Trophoblast cell (in vitro differentiated cells and primary cell): ENCODE data around the gene TSHZ2.

Experiments used
- DNase-seq, 2 donors: peaks; one replicate each; pipeline ENCODE4 v3.0.0-alpha.2; 2016
- H2AFZ ChIP-seq: 2 replicates; pipeline ENCODE4 v1.6.1; 2013; ENCODE audit warnings: low read length, moderate library complexity, mild to moderate bottlenecking; ENCODE audit not compliant: insufficient read depth, poor library complexity
- H2AK5ac ChIP-seq: 2 replicates; pipeline ENCODE4 v1.6.1; 2013; ENCODE audit warnings: mild to moderate bottlenecking, low read length
- H2BK120ac ChIP-seq: 2 replicates; pipeline ENCODE4 v1.6.1; 2013; ENCODE audit warnings: low read length, mild to moderate bottlenecking, moderate library complexity; ENCODE audit not compliant: insufficient read depth, poor library complexity
- H2BK12ac ChIP-seq: 2 replicates; pipeline ENCODE4 v1.6.1; 2013; ENCODE audit warnings: mild to moderate bottlenecking, low read length, moderate library complexity
- H2BK5ac ChIP-seq: 2 replicates; pipeline ENCODE4 v1.6.1; 2013; ENCODE audit warnings: low read length, low read depth, moderate library complexity, mild to moderate bottlenecking; ENCODE audit not compliant: poor library complexity
- H3K14ac ChIP-seq: 2 replicates; pipeline ENCODE4 v1.6.1; 2013; ENCODE audit warnings: mild to moderate bottlenecking, low read length
- H3K18ac ChIP-seq: 2 replicates; pipeline ENCODE4 v1.6.1; 2013; ENCODE audit warnings: mild to moderate bottlenecking, low read length
- H3K23ac ChIP-seq: 2 replicates; pipeline ENCODE4 v1.6.1; 2013; ENCODE audit warnings: low read length
- H3K27ac ChIP-seq: 2 replicates; pipeline ENCODE4 v1.5.1; 2013; ENCODE audit warnings: low read depth, mild to moderate bottlenecking, inconsistent platforms, low read length, moderate library complexity
- H3K27me3 ChIP-seq: 2 replicates; pipeline ENCODE4 v1.6.1; 2013; ENCODE audit warnings: inconsistent platforms, mild to moderate bottlenecking, low read length, moderate library complexity; ENCODE audit not compliant: insufficient read depth
- H3K36me3 ChIP-seq, 2 experiments: 1 replicate in 1 of 2; 2 replicates in 1 of 2; pipeline ENCODE4 v1.6.1; 2013; ENCODE audit warnings: low read length in 2 of 2, mild to moderate bottlenecking in 2 of 2, moderate library complexity in 1 of 2; ENCODE audit not compliant: insufficient read depth in 2 of 2, control insufficient read depth in 1 of 2
- H3K4ac ChIP-seq: 2 replicates; pipeline ENCODE4 v1.6.1; 2013; ENCODE audit warnings: low read depth, mild to moderate bottlenecking, low read length, moderate library complexity
- H3K4me1 ChIP-seq, 2 experiments: 1 replicate in 1 of 2; 2 replicates in 1 of 2; pipeline ENCODE4 v1.6.1; 2013; ENCODE audit warnings: low read length in 2 of 2, mild to moderate bottlenecking in 2 of 2, moderate library complexity in 1 of 2; ENCODE audit not compliant: insufficient read depth in 2 of 2, control insufficient read depth in 1 of 2
- H3K4me2 ChIP-seq: 2 replicates; pipeline ENCODE4 v1.6.1; 2013; ENCODE audit warnings: inconsistent platforms, mild to moderate bottlenecking, low read length, moderate library complexity
- H3K4me3 ChIP-seq: 2 replicates; pipeline ENCODE4 v1.5.1; 2013; ENCODE audit warnings: mild to moderate bottlenecking, low read depth, low read length, inconsistent platforms
- H3K79me1 ChIP-seq: one replicate; pipeline ENCODE4 v1.6.1; 2013; ENCODE audit warnings: low read length
- H3K79me2 ChIP-seq: 2 replicates; pipeline ENCODE4 v1.6.1; 2013; ENCODE audit warnings: low read length, mild to moderate bottlenecking; ENCODE audit not compliant: control insufficient read depth, insufficient read depth, poor library complexity
- H3K9ac ChIP-seq: 2 replicates; pipeline ENCODE4 v1.6.1; 2013; ENCODE audit warnings: mild to moderate bottlenecking, low read length
- H3K9me3 ChIP-seq: 2 replicates; pipeline ENCODE4 v1.6.1; 2013; ENCODE audit warnings: low read depth, mild to moderate bottlenecking, control low read depth, inconsistent platforms, low read length; ENCODE audit not compliant: insufficient read depth
- H4K12ac ChIP-seq: 2 replicates; pipeline ENCODE4 v1.6.1; 2013; ENCODE audit warnings: low read depth, mild to moderate bottlenecking, low read length, moderate library complexity
- H4K8ac ChIP-seq: 2 replicates; pipeline ENCODE4 v1.6.1; 2013; ENCODE audit warnings: low read depth, mild to moderate bottlenecking, low read length, moderate library complexity
- H4K91ac ChIP-seq: one replicate; pipeline ENCODE4 v1.6.1; 2013; ENCODE audit warnings: low read depth, mild to moderate bottlenecking, low read length, moderate library complexity
- WGBS: extraction: QIAGEN DNeasy Blood & Tissue Kit; methylation state at CpG from one replicate; pipeline ENCODE4 v1.1.7; 2013; ENCODE audit warnings: missing lambda C conversion rate; ENCODE audit not compliant: insufficient read length, insufficient coverage; ENCODE audit errors: extremely low coverage; 5-methylcytosine and 5-hydroxymethylcytosine counted together

TSHZ2 gene

DNA sequence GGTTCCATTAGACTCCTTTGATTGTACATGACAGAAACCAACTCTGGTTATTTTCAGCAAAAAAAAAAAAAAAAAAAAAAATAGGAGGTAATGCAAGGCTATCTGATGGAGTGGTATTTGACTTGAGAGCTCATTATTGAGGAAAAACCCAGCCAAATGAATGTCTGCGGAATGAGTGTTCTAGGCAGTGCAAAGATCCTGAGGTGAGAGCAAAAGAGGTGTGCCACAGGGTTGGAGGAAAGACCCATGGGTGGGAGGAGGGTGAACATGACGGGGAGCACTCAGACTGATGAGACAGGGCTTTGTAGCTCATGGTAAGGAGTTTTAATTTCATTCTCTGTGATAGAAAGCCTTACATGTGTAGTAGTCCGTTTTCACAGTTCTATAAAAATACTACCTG, 188.9 kb downstream of the TSHZ2 start:
- Histone ChIP-seq H3K4me1 (peaks cover 3% of the 10 kb centered on the region in 2 experiments), H3K18ac (no peak overlapping the region), H4K12ac (no peak overlapping the region), H3K4ac (no peak overlapping the region), H4K91ac (no peak overlapping the region), H2AFZ (no peak overlapping the region), H3K79me2 (no peaks in the 10 kb centered on the region), H3K9me3 (no peaks in the 10 kb centered on the region), H4K8ac (no peak overlapping the region), H2BK12ac (peak overlapping the region; percentile 82), H3K9ac (no peak overlapping the region), H3K14ac (no peak overlapping the region), H3K36me3 (no peaks in the 10 kb centered on the region), H3K79me1 (no peaks in the 10 kb centered on the region), H3K4me2 (no peak overlapping the region), H3K27me3 (no peaks in the 10 kb centered on the region), H3K27ac (no peak overlapping the region), H3K23ac (no peak overlapping the region), H2BK5ac (no peak overlapping the region), H3K4me3 (no peak overlapping the region), H2AK5ac (no peak overlapping the region), H2BK120ac (no peak overlapping the region)
- no CpG with 5 or more reads among the region's 3 CpGs for WGBS
- DNase-seq, result peak; percentile 34 to 77

DNA sequence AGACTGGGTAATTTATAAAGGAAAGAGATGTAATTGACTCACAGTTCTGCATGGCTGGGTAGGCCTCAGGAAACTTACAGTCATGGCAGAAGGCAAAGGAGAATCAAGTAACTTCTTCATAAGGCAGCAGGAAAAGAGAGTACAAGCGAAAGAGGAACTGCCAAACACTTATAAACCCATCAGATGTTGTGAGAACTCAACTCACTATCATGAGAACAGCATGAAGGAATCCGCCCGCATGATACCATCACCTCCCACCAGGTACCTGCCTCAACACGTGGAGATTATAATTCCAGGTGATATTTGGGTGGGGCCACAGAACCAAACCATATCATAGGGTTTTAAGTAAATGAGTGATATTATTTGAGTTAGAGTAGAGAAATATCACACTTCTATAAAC, 189.3 kb downstream of the TSHZ2 start:
- Histone ChIP-seq H3K36me3 (no peaks in the 10 kb centered on the region), H3K23ac (no peak overlapping the region)

DNA sequence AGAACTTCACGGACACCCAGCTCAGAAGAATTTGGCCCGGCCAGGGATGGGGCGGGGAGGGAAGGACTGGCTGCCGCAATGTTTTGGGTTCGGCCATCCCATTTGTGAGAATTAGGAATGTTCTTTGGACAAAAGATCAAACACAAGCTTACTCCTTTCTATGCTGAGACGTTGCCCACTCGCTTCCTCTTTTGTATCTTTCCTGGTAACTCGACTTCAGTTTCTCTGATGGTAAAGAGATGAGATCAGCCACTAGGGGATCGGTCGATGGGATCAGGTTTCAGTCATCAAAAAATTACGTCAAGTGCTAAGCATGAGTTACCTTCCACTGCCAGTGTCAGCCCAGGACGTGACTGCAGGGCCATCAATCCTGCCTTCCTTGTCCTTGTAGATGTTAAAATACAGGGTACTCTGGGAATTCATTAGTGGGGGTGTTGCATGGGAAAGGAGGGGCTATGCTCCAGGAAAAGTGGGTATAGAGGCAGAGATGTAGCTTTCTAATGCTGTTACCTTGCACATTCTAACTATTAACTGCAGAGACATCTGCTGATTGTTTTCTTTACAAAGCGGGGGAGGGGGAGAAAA, 190.2 kb downstream of the TSHZ2 start:
- peaks cover 3% of the 10 kb centered on the region in 2 experiments for H3K4me1 ChIP-seq
- peak overlapping the region; percentile 37 for H2AFZ ChIP-seq
- no peak overlapping the region for H3K9ac ChIP-seq
- H3K23ac ChIP-seq, result no peak overlapping the region
- peak overlapping the region; percentile 42 for H4K8ac ChIP-seq
- H3K4ac ChIP-seq, result no peak overlapping the region
- no peaks in the 10 kb centered on the region for H3K79me2 ChIP-seq
- H2BK120ac ChIP-seq, result no peak overlapping the region
- peak overlapping the region; percentile 32 for H4K91ac ChIP-seq
- H2AK5ac ChIP-seq, result no peak overlapping the region
- no peak overlapping the region for H3K14ac ChIP-seq
- no peaks in the 10 kb centered on the region for H3K36me3 ChIP-seq
- no peak overlapping the region for H4K12ac ChIP-seq
- DNase-seq, result peak; percentile 84 to 90
- H3K27ac ChIP-seq, result no peak overlapping the region
- no CpG with 5 or more reads among the region's 13 CpGs for WGBS
- H3K79me1 ChIP-seq, result no peaks in the 10 kb centered on the region
- H3K4me3 ChIP-seq, result no peak overlapping the region
- no peaks in the 10 kb centered on the region for H3K27me3 ChIP-seq
- no peak overlapping the region for H2BK12ac ChIP-seq
- no peaks in the 10 kb centered on the region for H3K9me3 ChIP-seq
- H3K18ac ChIP-seq, result no peak overlapping the region
- no peak overlapping the region for H2BK5ac ChIP-seq
- peak overlapping the region; percentile 49 for H3K4me2 ChIP-seq

More for the DNA sequence above, 189.3 kb downstream of the TSHZ2 start:
- H4K91ac ChIP-seq, result no peak overlapping the region
- no peak overlapping the region for H2AK5ac ChIP-seq
- H3K9ac ChIP-seq, result no peak overlapping the region
- no peak overlapping the region for H3K14ac ChIP-seq
- H2BK5ac ChIP-seq, result no peak overlapping the region
- H3K9me3 ChIP-seq, result no peaks in the 10 kb centered on the region
- H3K79me1 ChIP-seq, result no peaks in the 10 kb centered on the region
- H2BK12ac ChIP-seq, result no peak overlapping the region
- H3K4ac ChIP-seq, result no peak overlapping the region
- no CpG with 5 or more reads among the region's 4 CpGs for WGBS
- no peak overlapping the region for H3K18ac ChIP-seq
- no peak overlapping the region for H3K4me3 ChIP-seq
- H2AFZ ChIP-seq, result no peak overlapping the region
- no peak overlapping the region for H3K27ac ChIP-seq
- no peaks in the 10 kb centered on the region for H3K79me2 ChIP-seq
- no peaks in the 10 kb centered on the region for H3K27me3 ChIP-seq
- H4K12ac ChIP-seq, result no peak overlapping the region
- peak; percentile 89 to 91 for DNase-seq
- no peak overlapping the region for H2BK120ac ChIP-seq
- H4K8ac ChIP-seq, result no peak overlapping the region
- peaks cover 3% of the 10 kb centered on the region in 2 experiments for H3K4me1 ChIP-seq
- H3K4me2 ChIP-seq, result no peak overlapping the region

DNA sequence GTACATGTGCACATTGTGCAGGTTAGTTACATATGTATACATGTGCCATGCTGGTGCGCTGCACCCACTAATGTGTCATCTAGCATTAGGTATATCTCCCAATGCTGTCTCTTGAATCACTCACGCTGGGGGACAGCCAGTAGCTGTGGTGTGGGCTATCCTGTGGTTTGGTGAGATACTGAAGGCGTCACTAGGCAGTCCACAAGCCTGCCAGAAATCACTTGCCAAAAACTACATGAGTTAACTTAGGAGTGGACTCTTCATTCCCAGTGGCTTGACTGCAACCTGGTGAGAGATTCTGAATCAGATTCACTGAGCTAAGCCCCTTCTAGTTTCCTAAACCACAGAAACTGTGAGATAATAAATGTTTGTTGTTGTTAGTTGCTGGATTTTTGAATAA, 191.3 kb downstream of the TSHZ2 start:
- H3K9ac ChIP-seq, result no peak overlapping the region
- no peaks in the 10 kb centered on the region for H3K79me1 ChIP-seq
- no peaks in the 10 kb centered on the region for H3K79me2 ChIP-seq
- H4K91ac ChIP-seq, result no peak overlapping the region
- no peak for DNase-seq
- no peak overlapping the region for H3K4me2 ChIP-seq
- H3K14ac ChIP-seq, result no peak overlapping the region
- no peak overlapping the region for H4K12ac ChIP-seq
- no CpG with 5 or more reads among the region's 3 CpGs for WGBS
- H3K9me3 ChIP-seq, result no peaks in the 10 kb centered on the region
- peaks cover 3% of the 10 kb centered on the region in 2 experiments for H3K4me1 ChIP-seq
- no peak overlapping the region for H4K8ac ChIP-seq
- no peaks in the 10 kb centered on the region for H3K36me3 ChIP-seq
- no peak overlapping the region for H3K4ac ChIP-seq
- no peak overlapping the region for H3K4me3 ChIP-seq
- no peaks in the 10 kb centered on the region for H3K27me3 ChIP-seq
- H2BK120ac ChIP-seq, result no peak overlapping the region
- no peak overlapping the region for H3K27ac ChIP-seq
- no peak overlapping the region for H2AFZ ChIP-seq
- no peak overlapping the region for H2BK5ac ChIP-seq
- no peak overlapping the region for H3K18ac ChIP-seq
- no peak overlapping the region for H3K23ac ChIP-seq
- no peak overlapping the region for H2AK5ac ChIP-seq
- no peak overlapping the region for H2BK12ac ChIP-seq
